KG1 (cell line): ENCODE data around the gene PTP4A1.
"Not testable (repeated sequence)": the region's sequence is repeated elsewhere in the genome, so short reads cannot be mapped to it uniquely, and the experiment has no call there.

Experiments used
- DNase-seq: peaks from one replicate; lab custom pipeline; 2025; lab: John Stamatoyannopoulos, UW

Gene PTP4A1

GRCh38 chr6:63582579-63583231 is 10.4 kb downstream of the PTP4A1 start:
- DNase-seq, result no peak

- no peak for DNase-seq
Measured at GRCh38 chr6:63584125-63584514, 11.8 kb downstream of the PTP4A1 start.

- no peak for DNase-seq
Measured at GRCh38 chr6:63584566-63584965, 12.3 kb downstream of the PTP4A1 start.

DNA sequence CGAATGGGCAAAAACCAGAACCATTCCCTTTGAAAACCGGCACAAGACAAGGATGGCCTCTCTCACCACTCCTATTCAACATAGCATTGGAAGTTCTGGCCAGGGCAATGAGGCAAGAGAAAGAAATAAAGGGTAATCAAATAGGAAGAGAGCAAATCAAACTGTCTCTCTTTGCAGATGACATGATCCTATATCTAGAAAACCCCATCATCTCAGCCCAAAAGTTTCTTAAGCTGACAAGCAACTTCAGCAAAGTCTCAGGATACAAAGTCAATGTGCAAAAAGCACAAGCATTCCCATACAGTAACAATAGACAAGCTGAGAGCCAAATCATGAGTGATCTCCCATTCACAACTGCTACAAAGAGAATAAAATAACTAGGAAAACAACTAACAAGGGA is 13.4 kb downstream of the PTP4A1 start:
- not testable (repeated sequence) for DNase-seq

- DNase-seq, result no peak
Measured at GRCh38 chr6:63589952-63590411, 17.7 kb downstream of the PTP4A1 start.

DNA sequence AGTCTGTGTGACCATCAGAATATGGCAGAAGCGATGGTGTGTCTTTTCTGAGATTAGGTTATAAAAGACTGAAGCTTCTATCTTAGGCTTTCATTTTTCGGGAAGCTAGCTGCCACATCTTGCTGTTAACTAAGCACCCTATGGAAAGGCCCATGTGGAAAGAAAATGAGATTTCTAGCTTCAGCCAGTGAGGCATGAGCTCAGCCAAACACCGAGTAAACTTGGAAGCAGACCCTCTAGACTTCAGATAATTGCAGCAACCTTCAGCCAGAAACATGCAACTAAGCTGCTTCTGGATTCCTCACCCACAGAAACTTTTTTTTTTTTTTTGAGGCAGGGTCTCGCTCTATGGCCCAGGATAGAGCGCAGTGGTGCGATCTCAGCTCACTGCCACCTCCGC is 20.6 kb downstream of the PTP4A1 start:
- no peak for DNase-seq

GRCh38 chr6:63597141-63598048 is 25.1 kb downstream of the PTP4A1 start:
- DNase-seq, result no peak

DNA sequence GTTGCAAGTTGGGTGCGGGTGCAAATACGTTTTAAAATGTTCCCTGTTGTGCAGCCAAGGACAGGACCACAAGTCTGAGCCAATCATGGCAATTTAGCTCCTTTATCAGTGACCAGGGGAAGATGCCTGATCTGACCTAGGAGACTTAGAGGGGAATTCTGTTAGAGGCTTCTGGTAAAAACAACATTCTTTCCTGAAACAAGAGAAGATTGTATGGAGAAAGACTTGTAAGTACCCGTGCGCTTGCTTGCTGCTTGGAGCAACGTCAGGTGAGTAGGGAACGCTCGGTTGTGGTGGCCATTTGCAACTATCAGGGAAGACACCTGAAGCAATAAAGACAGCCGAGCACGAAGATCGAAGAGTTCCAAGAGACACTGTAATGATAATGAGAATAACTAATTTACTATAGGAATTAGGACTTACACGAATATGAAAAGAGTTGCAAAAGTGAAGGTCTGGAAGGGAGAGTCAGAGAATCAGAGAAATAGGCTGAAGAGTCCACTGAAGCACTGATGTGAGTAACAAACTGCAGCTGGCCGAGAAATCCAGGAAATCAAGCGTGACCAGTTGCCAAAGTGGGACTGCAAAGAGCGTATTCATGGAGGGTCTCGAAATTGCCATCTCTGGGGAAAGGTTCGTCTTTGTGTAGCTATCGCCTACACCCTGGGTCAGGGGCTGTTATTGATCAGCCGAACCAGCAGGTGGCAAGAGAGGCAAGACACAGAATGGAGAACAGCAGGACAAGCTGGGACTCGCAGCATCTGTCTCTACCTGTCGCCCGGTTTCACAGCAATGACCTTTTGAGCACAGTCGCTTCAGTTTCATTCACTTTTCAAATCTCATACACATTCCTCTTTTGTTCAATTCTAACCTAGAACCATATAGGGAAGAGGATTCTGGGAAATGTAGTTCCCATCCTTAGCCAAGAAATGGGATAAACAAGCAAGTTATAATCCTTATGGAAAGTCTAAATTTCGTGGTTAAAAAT is 26.1 kb downstream of the PTP4A1 start:
- DNase-seq, result peak; percentile 39

- no peak for DNase-seq
Measured at GRCh38 chr6:63599243-63599642, 27.0 kb downstream of the PTP4A1 start.

DNA sequence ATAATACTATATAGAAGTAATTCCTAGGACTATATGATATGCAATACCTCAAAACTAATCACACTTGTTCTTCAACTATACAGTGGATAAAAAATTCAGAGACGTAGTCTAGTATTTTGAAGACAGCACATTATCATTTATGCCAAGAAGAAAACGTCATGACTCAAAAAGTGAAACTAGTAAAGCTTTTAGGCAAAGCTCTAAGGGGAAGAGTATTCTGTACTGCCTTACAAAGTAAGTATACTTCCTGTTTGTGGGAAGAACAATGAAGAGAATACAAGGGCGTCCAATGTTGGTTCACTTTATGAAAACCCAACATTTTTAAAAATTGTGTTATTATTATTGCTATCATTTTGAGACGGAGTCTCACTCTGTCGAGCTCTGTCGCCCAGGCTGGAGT is 27.9 kb downstream of the PTP4A1 start:
- DNase-seq, result no peak

DNA sequence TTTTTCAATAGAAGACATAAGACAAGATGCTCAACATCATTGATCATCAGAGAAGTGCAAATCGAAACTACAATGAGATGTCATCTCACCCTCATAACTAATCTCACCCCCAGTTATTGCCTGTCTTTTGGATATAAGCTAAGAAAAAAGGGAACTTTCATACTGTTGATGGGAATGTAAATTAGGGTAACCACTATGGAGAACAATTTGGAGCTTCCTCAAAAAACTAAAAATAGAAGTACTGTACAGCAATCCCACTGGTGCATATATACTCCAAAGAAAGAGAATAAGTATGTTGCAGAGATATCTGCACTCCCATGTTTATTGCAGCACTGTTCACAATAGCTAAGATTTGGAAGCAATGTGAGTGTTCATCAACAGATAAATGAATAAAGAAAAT is 37.0 kb downstream of the PTP4A1 start:
- DNase-seq, result no peak

- DNase-seq, result no peak
Measured at GRCh38 chr6:63610944-63611343, 38.7 kb downstream of the PTP4A1 start.

- no peak for DNase-seq
Measured at GRCh38 chr6:63611560-63611959, 39.3 kb downstream of the PTP4A1 start.

DNA sequence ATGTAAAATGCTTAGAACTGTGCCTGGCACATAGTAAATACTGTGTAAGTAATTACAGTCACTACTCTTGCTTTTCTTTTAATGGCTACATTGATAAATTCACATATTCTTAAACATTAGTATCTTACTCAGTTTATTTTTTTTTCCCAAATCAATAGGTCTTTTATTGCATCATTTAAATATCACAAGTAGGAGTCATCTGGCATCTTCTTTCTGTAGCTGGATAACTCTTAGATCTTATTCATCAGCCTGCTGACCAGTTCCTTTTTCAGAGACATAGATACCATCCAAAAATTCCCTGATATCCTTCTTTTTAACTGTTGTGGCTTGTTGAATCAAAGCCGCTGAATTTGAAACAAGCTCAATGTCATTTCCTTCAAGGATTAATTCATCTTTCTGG is 43.3 kb downstream of the PTP4A1 start:
- no peak for DNase-seq
